ENCODE results near the gene RABAC1.
A peak's percentile ranks its signal among the peaks of the same experiment; 100 is the strongest.

The RABAC1 gene

GRCh38 chr19:41969772-41970458 lies 10.8 kb upstream of the RABAC1 start:
- Mint-ChIP-seq H3K4me3 (no peak overlapping the region), H3K36me3 (ENCODE audit: low read depth) (no peaks in the 10 kb centered on the region)

GRCh38 chr19:41968751-41969595 lies 9.9 kb upstream of the RABAC1 start:
- Mint-ChIP-seq H3K4me3 (no peak overlapping the region), H3K9me3 (no peaks in the 10 kb centered on the region), H3K4me1 (ENCODE audit: low read depth) (no peaks in the 10 kb centered on the region), H3K27me3 (ENCODE audit: low read depth) (peaks cover 3% of the 10 kb centered on the region), H3K27ac (no peak overlapping the region), H3K36me3 (ENCODE audit: low read depth) (no peaks in the 10 kb centered on the region)

More at GRCh38 chr19:41969772-41970458, 10.8 kb upstream of the RABAC1 start:
- peaks cover 3% of the 10 kb centered on the region for H3K27me3 Mint-ChIP-seq (ENCODE audit: low read depth)
- H3K9me3 Mint-ChIP-seq: no peaks in the 10 kb centered on the region
- no peak overlapping the region for H3K27ac Mint-ChIP-seq
- H3K4me1 Mint-ChIP-seq (ENCODE audit: low read depth): no peaks in the 10 kb centered on the region

- no peak overlapping the region for H3K4me3 Mint-ChIP-seq
- H3K27ac Mint-ChIP-seq: no peak overlapping the region
- no peaks in the 10 kb centered on the region for H3K9me3 Mint-ChIP-seq
- no peaks in the 10 kb centered on the region for H3K36me3 Mint-ChIP-seq (ENCODE audit: low read depth)
- H3K4me1 Mint-ChIP-seq (ENCODE audit: low read depth): no peaks in the 10 kb centered on the region
- peaks cover 3% of the 10 kb centered on the region for H3K27me3 Mint-ChIP-seq (ENCODE audit: low read depth)
Measured at GRCh38 chr19:41967054-41967783, 8.1 kb upstream of the RABAC1 start.

- Mint-ChIP-seq H3K4me1 (ENCODE audit: low read depth) (no peaks in the 10 kb centered on the region), H3K4me3 (no peak overlapping the region)
Measured at GRCh38 chr19:41965106-41965505, 6.0 kb upstream of the RABAC1 start.

GRCh38 chr19:41960973-41961372 lies 1.9 kb upstream of the RABAC1 start:
- Mint-ChIP-seq H3K4me1 (ENCODE audit: low read depth) (peaks cover 16% of the 10 kb centered on the region), H3K27ac (no peak overlapping the region), H3K27me3 (ENCODE audit: low read depth) (no peaks in the 10 kb centered on the region), H3K9me3 (no peaks in the 10 kb centered on the region), H3K36me3 (ENCODE audit: low read depth) (peaks cover 8% of the 10 kb centered on the region), H3K4me3 (no peak overlapping the region)

More at GRCh38 chr19:41965106-41965505, 6.0 kb upstream of the RABAC1 start:
- H3K27me3 Mint-ChIP-seq (ENCODE audit: low read depth): peaks cover 3% of the 10 kb centered on the region
- no peak overlapping the region for H3K27ac Mint-ChIP-seq
- H3K36me3 Mint-ChIP-seq (ENCODE audit: low read depth): no peaks in the 10 kb centered on the region
- H3K9me3 Mint-ChIP-seq: no peaks in the 10 kb centered on the region

GRCh38 chr19:41958367-41959055 lies 610 bp downstream of the RABAC1 start:
- Mint-ChIP-seq H3K27me3 (ENCODE audit: low read depth) (no peaks in the 10 kb centered on the region), H3K36me3 (ENCODE audit: low read depth) (peaks cover 8% of the 10 kb centered on the region), H3K27ac (peak overlapping the region; percentile 90), H3K4me3 (peak overlapping the region; percentile 95), H3K9me3 (no peaks in the 10 kb centered on the region), H3K4me1 (ENCODE audit: low read depth) (peaks cover 16% of the 10 kb centered on the region)

- Mint-ChIP-seq H3K27ac (peak overlapping the region; percentile 80), H3K4me3 (peak overlapping the region; percentile 95), H3K4me1 (ENCODE audit: low read depth) (peaks cover 16% of the 10 kb centered on the region), H3K36me3 (ENCODE audit: low read depth) (peaks cover 8% of the 10 kb centered on the region), H3K9me3 (no peaks in the 10 kb centered on the region), H3K27me3 (ENCODE audit: low read depth) (no peaks in the 10 kb centered on the region)
Measured at GRCh38 chr19:41957838-41958366, 1.2 kb downstream of the RABAC1 start.

- Mint-ChIP-seq H3K27ac (peak overlapping the region; percentile 80), H3K9me3 (no peaks in the 10 kb centered on the region), H3K27me3 (ENCODE audit: low read depth) (no peaks in the 10 kb centered on the region), H3K4me3 (peak overlapping the region; percentile 95), H3K4me1 (ENCODE audit: low read depth) (peaks cover 16% of the 10 kb centered on the region), H3K36me3 (ENCODE audit: low read depth) (peaks cover 8% of the 10 kb centered on the region)
Measured at GRCh38 chr19:41957161-41957837, 1.8 kb downstream of the RABAC1 start.

GRCh38 chr19:41956621-41957020 lies 2.5 kb downstream of the RABAC1 start:
- H3K4me3 Mint-ChIP-seq: no peak overlapping the region
- no peaks in the 10 kb centered on the region for H3K9me3 Mint-ChIP-seq
- peaks cover 8% of the 10 kb centered on the region for H3K36me3 Mint-ChIP-seq (ENCODE audit: low read depth)
- peaks cover 18% of the 10 kb centered on the region for H3K4me1 Mint-ChIP-seq (ENCODE audit: low read depth)
- no peaks in the 10 kb centered on the region for H3K27me3 Mint-ChIP-seq (ENCODE audit: low read depth)
- H3K27ac Mint-ChIP-seq: no peak overlapping the region

GRCh38 chr19:41955521-41955920 lies 3.6 kb downstream of the RABAC1 start:
- peaks cover 8% of the 10 kb centered on the region for H3K36me3 Mint-ChIP-seq (ENCODE audit: low read depth)
- H3K27ac Mint-ChIP-seq: no peak overlapping the region
- no peaks in the 10 kb centered on the region for H3K27me3 Mint-ChIP-seq (ENCODE audit: low read depth)
- H3K4me1 Mint-ChIP-seq (ENCODE audit: low read depth): peaks cover 22% of the 10 kb centered on the region
- H3K4me3 Mint-ChIP-seq: no peak overlapping the region
- H3K9me3 Mint-ChIP-seq: no peaks in the 10 kb centered on the region

GRCh38 chr19:41951686-41952172 lies 7.4 kb downstream of the RABAC1 start:
- no peaks in the 10 kb centered on the region for H3K27me3 Mint-ChIP-seq (ENCODE audit: low read depth)
- H3K4me3 Mint-ChIP-seq: no peak overlapping the region
- H3K4me1 Mint-ChIP-seq (ENCODE audit: low read depth): peaks cover 18% of the 10 kb centered on the region
- no peaks in the 10 kb centered on the region for H3K9me3 Mint-ChIP-seq
- H3K36me3 Mint-ChIP-seq (ENCODE audit: low read depth): no peaks in the 10 kb centered on the region
- H3K27ac Mint-ChIP-seq: peak overlapping the region; percentile 57

GRCh38 chr19:41947091-41947490 lies 12.0 kb downstream of the RABAC1 start:
- H3K9me3 Mint-ChIP-seq: no peaks in the 10 kb centered on the region
- peak overlapping the region; percentile 25 for H3K4me3 Mint-ChIP-seq
- no peaks in the 10 kb centered on the region for H3K36me3 Mint-ChIP-seq (ENCODE audit: low read depth)
- peaks cover 45% of the 10 kb centered on the region for H3K4me1 Mint-ChIP-seq (ENCODE audit: low read depth)
- peak overlapping the region; percentile 73 for H3K27ac Mint-ChIP-seq
- no peaks in the 10 kb centered on the region for H3K27me3 Mint-ChIP-seq (ENCODE audit: low read depth)

GRCh38 chr19:41945135-41945766 lies 13.9 kb downstream of the RABAC1 start:
- no peaks in the 10 kb centered on the region for H3K36me3 Mint-ChIP-seq (ENCODE audit: low read depth)
- H3K27ac Mint-ChIP-seq: peak overlapping the region; percentile 89
- peaks cover 13% of the 10 kb centered on the region for H3K27me3 Mint-ChIP-seq (ENCODE audit: low read depth)
- H3K9me3 Mint-ChIP-seq: no peaks in the 10 kb centered on the region
- H3K4me3 Mint-ChIP-seq: peak overlapping the region; percentile 52
- H3K4me1 Mint-ChIP-seq (ENCODE audit: low read depth): peaks cover 41% of the 10 kb centered on the region

All from T-helper 1 cell treated with Interleukin-12 subunit alpha and Interleukin-12 subunit beta and Interleukin-4 antibody, amounts not matched to agents 30 μg/mL and 1 μg/mL, for 36 hours (primary cell).